Stimulated activated CD4-positive, alpha-beta T cell treated with anti-CD3 and anti-CD28 coated beads, Interleukin-2, amount 100 ng/mL, for 24 hours (primary cell): ENCODE data around the gene C4B.
A peak's percentile ranks its signal among the peaks of the same experiment; 100 is the strongest.
"Not testable (repeated sequence)": the region's sequence is repeated elsewhere in the genome, so short reads cannot be mapped to it uniquely, and the experiment has no call there.

ENCODE experiments used
- DNase-seq, 2 donors: peaks; one replicate each; pipeline ENCODE4 v3.0.0-alpha.2; 2020

The C4B gene

GRCh38 chr6:32037598-32038524, 23.3 kb downstream of the C4B start, which contains the start of gene CYP21A2:
CYP21A2 (plus strand) TSS chr6:32038415; CDS start chr6:32038423, 8 bp downstream.
- DNase-seq = peak in 1 of 2 donors; percentile 17

GRCh38 chr6:32038878-32039277, 24.3 kb downstream of the C4B start:
- DNase-seq = not testable (repeated sequence)

- DNase-seq = not testable (repeated sequence)
Measured at GRCh38 chr6:32039321-32040274, 25.0 kb downstream of the C4B start.

GRCh38 chr6:32040299-32041049, 25.9 kb downstream of the C4B start:
- DNase-seq = not testable (repeated sequence)

GRCh38 chr6:32041050-32041321, 26.4 kb downstream of the C4B start:
- not testable (repeated sequence) for DNase-seq

GRCh38 chr6:32041385-32041784, 26.8 kb downstream of the C4B start:
- DNase-seq = not testable (repeated sequence)

- DNase-seq = not testable (repeated sequence)
Measured at GRCh38 chr6:32042276-32042675, 27.7 kb downstream of the C4B start.

GRCh38 chr6:32043589-32044380, 29.2 kb downstream of the C4B start:
- not testable (repeated sequence) for DNase-seq

GRCh38 chr6:32044916-32045315, 30.3 kb downstream of the C4B start:
- DNase-seq = not testable (repeated sequence)

GRCh38 chr6:32045811-32046449, 31.3 kb downstream of the C4B start:
- DNase-seq = no peak

- DNase-seq = no peak
Measured at GRCh38 chr6:32046450-32047083, 32.0 kb downstream of the C4B start.

- DNase-seq = no peak
Measured at GRCh38 chr6:32047084-32047478, 32.5 kb downstream of the C4B start.

GRCh38 chr6:32047539-32047854, 32.9 kb downstream of the C4B start:
- no peak for DNase-seq

- peak; percentile 81 to 82 for DNase-seq
Measured at GRCh38 chr6:32047855-32048766, 33.5 kb downstream of the C4B start.

- DNase-seq = not testable (repeated sequence)
Measured at GRCh38 chr6:32049149-32049548, 34.6 kb downstream of the C4B start.

- not testable (repeated sequence) for DNase-seq
Measured at GRCh38 chr6:32049736-32050135, 35.1 kb downstream of the C4B start.

- no peak for DNase-seq
Measured at GRCh38 chr6:32050562-32050961, 36.0 kb downstream of the C4B start.

GRCh38 chr6:32052626-32053025, 38.0 kb downstream of the C4B start:
- DNase-seq = not testable (repeated sequence)

- not testable (repeated sequence) for DNase-seq
Measured at GRCh38 chr6:32053314-32053713, 38.7 kb downstream of the C4B start.

GRCh38 chr6:32055756-32056155, 41.2 kb downstream of the C4B start:
- DNase-seq = not testable (repeated sequence)
